DOHH2 (cell line): ENCODE data around the gene KCNQ1OT1.

Experiments
- H3F3A ChIP-seq: fragments of 200-600 bp; sonication (generic), shearing (Covaris generic); 2 replicates; pipeline ENCODE4 v1.6.0; 2016; ENCODE audit warnings: antibody characterized with exemption, mild to moderate bottlenecking; ENCODE audit not compliant: control insufficient read depth, insufficient read depth
- H3K27ac ChIP-seq: fragments of 200-600 bp; sonication (generic); 2 replicates; pipeline ENCODE4 v1.5.1; 2014; ENCODE audit warnings: low read depth, mild to moderate bottlenecking, low read length, moderate library complexity
- H3K27me3 ChIP-seq: fragments of 200-600 bp; sonication (generic); 2 replicates; pipeline ENCODE4 v1.6.1; 2014; ENCODE audit warnings: mild to moderate bottlenecking, low read length, mixed read lengths; ENCODE audit not compliant: control insufficient read depth
- H3K36me3 ChIP-seq: fragments of 200-600 bp; sonication (generic); 2 replicates; pipeline ENCODE4 v1.6.1; 2014; ENCODE audit warnings: mild to moderate bottlenecking, low read length, moderate library complexity, mixed read lengths; ENCODE audit not compliant: control insufficient read depth
- H3K4me1 ChIP-seq: fragments of 200-600 bp; sonication (generic); 2 replicates; pipeline ENCODE4 v1.6.1; 2014; ENCODE audit warnings: mild to moderate bottlenecking, low read length, mixed read lengths; ENCODE audit not compliant: control insufficient read depth
- H3K4me2 ChIP-seq: fragments of 200-600 bp; sonication (generic); 2 replicates; pipeline ENCODE4 v1.6.0; 2014; ENCODE audit warnings: mild to moderate bottlenecking, low read length, moderate library complexity
- H3K4me3 ChIP-seq: fragments of 200-600 bp; sonication (generic); 2 replicates; pipeline ENCODE4 v1.5.1; 2014; ENCODE audit warnings: mild to moderate bottlenecking, low read length, mixed read lengths
- H3K79me2 ChIP-seq: fragments of 200-600 bp; sonication (generic); 2 replicates; pipeline ENCODE4 v1.6.1; 2014; ENCODE audit warnings: mild to moderate bottlenecking, low read length, mixed read lengths; ENCODE audit not compliant: control insufficient read depth
- H3K9me2 ChIP-seq: fragments of 200-600 bp; sonication (generic); replicated peaks from 2 replicates; pipeline ENCODE4 v1.6.1; 2014; ENCODE audit warnings: mild to moderate bottlenecking, low read length, mixed read lengths; ENCODE audit not compliant: control insufficient read depth
- H3K9me3 ChIP-seq: fragments of 200-600 bp; sonication (generic); 2 replicates; pipeline ENCODE4 v1.6.1; 2014; ENCODE audit warnings: antibody characterized with exemption, low read length, mixed read lengths; ENCODE audit not compliant: control insufficient read depth, insufficient read depth
- H4K20me1 ChIP-seq: fragments of 200-600 bp; sonication (generic); 2 replicates; pipeline ENCODE4 v1.6.0; 2014; ENCODE audit warnings: low read depth, mild to moderate bottlenecking, antibody characterized with exemption, low read length, moderate library complexity; ENCODE audit not compliant: control insufficient read depth, insufficient read depth
- EZH2phosphoT487 ChIP-seq: fragments of 200-600 bp; sonication (generic); IDR thresholded peaks from 2 replicates; pipeline ENCODE4 v1.6.1; 2017; ENCODE audit warnings: borderline replicate concordance, mild to moderate bottlenecking, antibody characterized with exemption, low read length, moderate library complexity, mixed read lengths
- TF ChIP-seq, protein P1 (sequence below): fragments of 200-600 bp; sonication (generic); IDR thresholded peaks from one replicate; pipeline ENCODE4 v1.5.1; 2014; ENCODE audit warnings: antibody characterized with exemption, mild to moderate bottlenecking, low read depth, low read length; ENCODE audit not compliant: poor library complexity, severe bottlenecking

Gene KCNQ1OT1

GRCh38 chr11:2728128-2728662 is 28.4 kb upstream of the KCNQ1OT1 start:
- Histone ChIP-seq H4K20me1 (no peaks in the 10 kb centered on the region), H3K9me3 (no peaks in the 10 kb centered on the region), H3F3A (no peaks in the 10 kb centered on the region), H3K9me2 (no peaks in the 10 kb centered on the region), H3K4me3 (no peak overlapping the region), H3K79me2 (no peaks in the 10 kb centered on the region), H3K36me3 (no peaks in the 10 kb centered on the region), H3K4me2 (no peak overlapping the region), H3K4me1 (no peaks in the 10 kb centered on the region), H3K27ac (no peak overlapping the region), H3K27me3 (no peaks in the 10 kb centered on the region)
- TF ChIP-seq EZH2phosphoT487: no peak
- TF ChIP-seq, protein P1, sequence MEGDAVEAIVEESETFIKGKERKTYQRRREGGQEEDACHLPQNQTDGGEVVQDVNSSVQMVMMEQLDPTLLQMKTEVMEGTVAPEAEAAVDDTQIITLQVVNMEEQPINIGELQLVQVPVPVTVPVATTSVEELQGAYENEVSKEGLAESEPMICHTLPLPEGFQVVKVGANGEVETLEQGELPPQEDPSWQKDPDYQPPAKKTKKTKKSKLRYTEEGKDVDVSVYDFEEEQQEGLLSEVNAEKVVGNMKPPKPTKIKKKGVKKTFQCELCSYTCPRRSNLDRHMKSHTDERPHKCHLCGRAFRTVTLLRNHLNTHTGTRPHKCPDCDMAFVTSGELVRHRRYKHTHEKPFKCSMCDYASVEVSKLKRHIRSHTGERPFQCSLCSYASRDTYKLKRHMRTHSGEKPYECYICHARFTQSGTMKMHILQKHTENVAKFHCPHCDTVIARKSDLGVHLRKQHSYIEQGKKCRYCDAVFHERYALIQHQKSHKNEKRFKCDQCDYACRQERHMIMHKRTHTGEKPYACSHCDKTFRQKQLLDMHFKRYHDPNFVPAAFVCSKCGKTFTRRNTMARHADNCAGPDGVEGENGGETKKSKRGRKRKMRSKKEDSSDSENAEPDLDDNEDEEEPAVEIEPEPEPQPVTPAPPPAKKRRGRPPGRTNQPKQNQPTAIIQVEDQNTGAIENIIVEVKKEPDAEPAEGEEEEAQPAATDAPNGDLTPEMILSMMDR: no peak

DNA sequence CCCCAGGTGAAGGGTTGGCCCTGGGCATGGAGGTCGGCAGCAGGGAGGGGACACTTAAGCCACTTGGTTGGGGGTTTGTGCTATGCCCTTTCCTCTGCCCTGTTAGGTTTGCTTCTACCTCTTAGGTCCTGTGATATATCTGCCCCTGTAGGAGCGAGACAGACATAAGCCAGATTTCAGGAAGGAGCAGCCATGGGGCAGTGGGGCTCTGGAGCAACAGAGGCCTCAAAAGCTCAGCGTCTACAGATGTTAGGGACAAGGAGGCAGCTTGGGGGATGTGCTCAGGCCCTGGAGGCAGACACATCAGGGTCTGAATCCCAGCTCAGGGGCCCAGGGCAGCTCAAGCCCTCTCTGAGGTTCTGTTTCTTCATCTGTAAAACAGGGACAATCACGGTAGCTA is 27.2 kb upstream of the KCNQ1OT1 start:
- Histone ChIP-seq H3K4me2 (no peak overlapping the region), H3K79me2 (no peaks in the 10 kb centered on the region), H3K9me3 (no peaks in the 10 kb centered on the region), H3K27me3 (no peaks in the 10 kb centered on the region), H4K20me1 (no peaks in the 10 kb centered on the region), H3K4me1 (no peaks in the 10 kb centered on the region), H3K9me2 (no peaks in the 10 kb centered on the region), H3F3A (no peaks in the 10 kb centered on the region), H3K27ac (no peak overlapping the region), H3K36me3 (no peaks in the 10 kb centered on the region), H3K4me3 (no peak overlapping the region)
- TF ChIP-seq, protein P1: no peak

- Histone ChIP-seq H3K9me2 (no peaks in the 10 kb centered on the region), H3K4me2 (no peak overlapping the region), H3F3A (no peaks in the 10 kb centered on the region), H3K27me3 (no peaks in the 10 kb centered on the region), H3K4me1 (no peaks in the 10 kb centered on the region), H3K4me3 (no peak overlapping the region), H3K79me2 (no peaks in the 10 kb centered on the region), H3K36me3 (no peaks in the 10 kb centered on the region), H4K20me1 (no peaks in the 10 kb centered on the region), H3K27ac (no peak overlapping the region), H3K9me3 (no peaks in the 10 kb centered on the region)
- TF ChIP-seq EZH2phosphoT487: no peak
- TF ChIP-seq, protein P1: no peak
These were observed 25.8 kb upstream of the KCNQ1OT1 start for GRCh38 chr11:2725368-2726300.
